ENCODE results near the gene ALDH9A1. TPM values are rescaled to one million over a fixed set of nuclear protein-coding genes. Genes with fewer than 3 reads are reported as not detected.
"Not testable (repeated sequence)": the region's sequence is repeated elsewhere in the genome, so short reads cannot be mapped to it uniquely, and the experiment has no call there.

The ALDH9A1 gene
- total and polyA plus RNA-seq, 12 donors = 36.0 to 269 (median 170) TPM

DNA sequence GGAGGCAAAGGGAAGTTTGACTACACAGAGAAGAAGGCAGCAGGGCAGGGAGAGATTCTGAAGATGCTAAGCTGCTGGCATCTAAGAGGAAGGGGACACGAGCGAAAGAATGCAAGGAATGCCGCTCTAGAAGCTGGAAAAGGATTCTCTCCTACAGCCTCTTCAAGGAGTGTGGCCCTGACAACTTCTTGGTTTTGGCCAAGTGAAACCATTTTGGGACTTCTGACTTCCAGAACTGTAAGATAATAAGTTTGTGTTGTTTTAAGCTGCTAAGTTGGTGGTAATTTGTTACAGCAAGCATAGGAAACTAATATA, 38.8 kb downstream of the ALDH9A1 start:
- DNase-seq = no peak
- no peak overlapping the region for H3K27ac ChIP-seq
- TF ChIP-seq POLR2A (IDR thresholded peaks at IDR 0.05) = no peak
- TF ChIP-seq, protein P1, sequence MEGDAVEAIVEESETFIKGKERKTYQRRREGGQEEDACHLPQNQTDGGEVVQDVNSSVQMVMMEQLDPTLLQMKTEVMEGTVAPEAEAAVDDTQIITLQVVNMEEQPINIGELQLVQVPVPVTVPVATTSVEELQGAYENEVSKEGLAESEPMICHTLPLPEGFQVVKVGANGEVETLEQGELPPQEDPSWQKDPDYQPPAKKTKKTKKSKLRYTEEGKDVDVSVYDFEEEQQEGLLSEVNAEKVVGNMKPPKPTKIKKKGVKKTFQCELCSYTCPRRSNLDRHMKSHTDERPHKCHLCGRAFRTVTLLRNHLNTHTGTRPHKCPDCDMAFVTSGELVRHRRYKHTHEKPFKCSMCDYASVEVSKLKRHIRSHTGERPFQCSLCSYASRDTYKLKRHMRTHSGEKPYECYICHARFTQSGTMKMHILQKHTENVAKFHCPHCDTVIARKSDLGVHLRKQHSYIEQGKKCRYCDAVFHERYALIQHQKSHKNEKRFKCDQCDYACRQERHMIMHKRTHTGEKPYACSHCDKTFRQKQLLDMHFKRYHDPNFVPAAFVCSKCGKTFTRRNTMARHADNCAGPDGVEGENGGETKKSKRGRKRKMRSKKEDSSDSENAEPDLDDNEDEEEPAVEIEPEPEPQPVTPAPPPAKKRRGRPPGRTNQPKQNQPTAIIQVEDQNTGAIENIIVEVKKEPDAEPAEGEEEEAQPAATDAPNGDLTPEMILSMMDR (IDR thresholded peaks at IDR 0.05) = no peak
- no peaks in the 10 kb centered on the region for H3K27me3 ChIP-seq
- peaks cover 0 to 12% of the 10 kb centered on the region in 2 donors for H3K4me1 ChIP-seq (replicated peaks in 1 of 2)
- H3K9me3 ChIP-seq (replicated peaks in 1 of 3) = no peaks in the 10 kb centered on the region
- H3K4me3 ChIP-seq = no peak overlapping the region
- intact Hi-C loops (cut with DNase I) = no loop called here
- WGBS, 4 donors = 75 to 91% (median 81%) methylated on average over 3 of the region's 3 CpGs
- H3K36me3 ChIP-seq (replicated peaks in 1 of 2) = peaks cover 0 to 51% of the 10 kb centered on the region in 2 donors

DNA sequence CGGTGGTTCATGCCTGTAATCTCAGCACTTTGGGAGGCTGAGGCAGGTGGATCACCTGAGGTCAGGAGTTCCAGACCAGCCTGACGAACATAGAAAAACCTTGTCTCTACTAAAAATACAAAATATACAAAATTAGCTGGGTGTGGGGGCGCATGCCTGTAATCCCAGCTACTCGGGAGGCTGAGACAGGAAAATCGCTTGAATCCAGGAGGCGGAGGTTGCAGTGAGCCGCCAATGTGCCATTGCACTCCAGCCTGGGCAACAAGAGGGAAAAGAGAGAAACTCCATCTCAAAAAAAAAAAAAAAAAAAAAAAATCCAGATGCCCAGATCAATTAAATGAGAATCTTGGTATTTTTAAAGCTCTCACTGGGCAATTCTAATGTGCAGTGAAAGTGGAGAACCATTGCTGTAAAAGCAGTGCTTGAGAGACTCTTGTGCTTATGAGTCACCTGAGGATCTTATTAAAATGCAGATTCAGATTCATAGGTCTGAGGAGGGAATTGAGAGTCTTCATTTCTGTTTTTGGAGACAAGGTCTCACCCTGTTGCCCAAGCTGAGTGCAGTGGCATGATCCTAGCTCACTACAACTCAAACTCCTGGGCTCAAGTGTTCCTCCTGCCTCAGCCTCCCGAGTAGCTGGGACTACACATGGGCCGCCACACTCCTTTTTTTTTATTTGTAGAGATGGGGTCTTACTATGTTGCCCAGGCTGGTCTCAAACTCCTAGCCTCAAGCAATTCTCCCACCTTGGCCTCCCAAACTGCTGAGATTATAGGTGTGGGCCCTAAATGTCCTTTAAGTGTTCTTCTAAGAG, 39.4 kb downstream of the ALDH9A1 start:
- DNase-seq; H3K4me3 ChIP-seq; H3K27me3 ChIP-seq; intact Hi-C loops (cut with DNase I); H3K9me3 ChIP-seq (replicated peaks in 1 of 3); H3K27ac ChIP-seq: not testable (repeated sequence)
- Histone ChIP-seq H3K36me3 (replicated peaks in 1 of 2) (peaks cover 0 to 46% of the 10 kb centered on the region in 2 donors), H3K4me1 (replicated peaks in 1 of 2) (peaks cover 0 to 12% of the 10 kb centered on the region in 2 donors)
- WGBS, 4 donors = 96 to 98% (median 97%) methylated on average over 9 of the region's 9 CpGs

DNA sequence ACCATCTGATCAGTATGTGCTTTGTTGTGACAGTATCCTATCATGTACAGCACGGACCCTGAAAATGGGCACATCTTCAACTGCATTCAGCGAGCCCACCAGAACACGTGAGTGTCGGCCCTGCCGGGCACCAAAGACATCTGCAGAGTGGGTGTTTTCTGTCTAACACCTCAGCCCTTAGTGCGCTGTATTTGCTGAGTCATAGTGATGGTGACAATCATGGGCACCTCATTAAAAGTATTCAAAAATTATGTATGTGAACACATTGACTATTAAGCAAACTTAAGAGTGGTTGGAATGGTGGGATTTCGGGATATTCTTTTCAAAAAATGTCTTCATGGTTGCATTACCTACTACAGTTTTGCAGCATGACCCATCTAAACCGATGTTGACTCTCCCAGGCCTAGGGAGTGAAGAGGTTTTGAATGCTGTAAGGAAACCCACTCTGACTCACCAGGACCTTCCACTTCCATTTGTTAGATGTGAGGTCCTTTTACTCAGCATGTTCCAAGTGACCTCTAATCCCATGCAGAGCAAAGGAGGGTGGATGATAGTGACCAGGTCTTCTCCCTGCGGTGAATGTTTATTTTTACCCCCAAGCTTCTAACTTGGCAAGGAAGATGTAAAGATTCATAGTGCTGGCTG, 47.3 kb downstream of the ALDH9A1 start:
- no peak for DNase-seq
- intact Hi-C loops (cut with DNase I) = no loop called here
- WGBS, 4 donors = 90 to 98% (median 95%) methylated on average over 9 of the region's 9 CpGs

DNA sequence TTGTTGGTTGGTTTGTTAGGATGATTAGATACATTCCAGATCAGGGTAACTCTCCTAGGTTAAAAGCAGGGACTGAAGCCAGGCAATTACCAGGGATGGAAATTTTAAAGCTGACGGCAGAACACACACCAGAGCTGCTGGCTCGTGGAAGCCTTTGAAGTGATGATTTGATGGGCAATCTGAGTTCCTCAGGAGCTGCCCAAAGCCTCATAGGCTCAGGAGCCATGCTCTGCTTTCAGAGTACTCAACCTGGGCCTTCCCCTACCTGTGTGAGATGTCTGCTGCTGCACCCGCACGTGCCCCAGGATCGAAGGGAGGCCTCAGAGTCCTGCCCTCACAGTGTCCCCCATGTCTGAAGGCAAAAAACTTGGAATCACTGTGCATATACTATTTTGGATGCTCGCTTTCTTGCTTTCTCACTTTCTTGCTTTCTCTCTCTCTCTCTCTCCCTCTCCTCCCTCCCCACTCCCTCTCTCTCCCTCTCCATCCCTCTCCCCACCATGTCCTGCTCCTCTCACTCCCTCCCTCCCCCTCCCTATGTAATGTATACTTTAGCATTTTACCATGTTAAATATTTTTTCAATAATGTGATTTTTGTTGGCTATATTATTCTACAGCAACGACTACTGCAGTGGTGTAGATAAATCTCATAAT, 49.3 kb downstream of the ALDH9A1 start:
- no peak for DNase-seq
- H3K4me1 ChIP-seq (replicated peaks in 1 of 2) = peaks cover 5 to 31% of the 10 kb centered on the region in 2 donors
- no peaks in the 10 kb centered on the region for H3K27me3 ChIP-seq
- no peak overlapping the region for H3K4me3 ChIP-seq
- intact Hi-C loops (cut with DNase I) = no loop called here
- H3K36me3 ChIP-seq (replicated peaks in 1 of 2) = peaks cover 0 to 21% of the 10 kb centered on the region in 2 donors
- H3K9me3 ChIP-seq (replicated peaks in 1 of 3) = no peaks in the 10 kb centered on the region
- TF ChIP-seq, protein P1 (IDR thresholded peaks at IDR 0.05) = no peak
- no peak for TF ChIP-seq POLR2A (IDR thresholded peaks at IDR 0.05)
- WGBS, 4 donors = 89 to 91% (median 89%) methylated on average over 7 of the region's 7 CpGs
- no peak overlapping the region for H3K27ac ChIP-seq

More for the DNA sequence above, 47.3 kb downstream of the ALDH9A1 start:
- no peaks in the 10 kb centered on the region for H3K27me3 ChIP-seq
- no peak overlapping the region for H3K4me3 ChIP-seq
- TF ChIP-seq, protein P1 (IDR thresholded peaks at IDR 0.05) = no peak
- no peak for TF ChIP-seq POLR2A (IDR thresholded peaks at IDR 0.05)
- H3K36me3 ChIP-seq (replicated peaks in 1 of 2) = peaks cover 0 to 36% of the 10 kb centered on the region in 2 donors
- H3K27ac ChIP-seq = no peak overlapping the region
- H3K4me1 ChIP-seq (replicated peaks in 1 of 2) = peaks cover 0 to 17% of the 10 kb centered on the region in 2 donors
- H3K9me3 ChIP-seq (replicated peaks in 1 of 3) = no peaks in the 10 kb centered on the region

Data from adrenal gland (tissue), 12 donors.